ENCODE measurements around the gene DIPK1C.

DIPK1C gene

GRCh38 chr18:74392323-74392722 lies 64.8 kb downstream of the DIPK1C start:
- POLR2A ChIA-PET (ENCODE audit: low non-redundant PET) = no interaction called here
- H3K27ac ChIP-seq = no peak overlapping the region
- CTCF ChIA-PET = no interaction called here
- DNase-seq (ENCODE audit: low spot score) = no peak
- no peak for TF ChIP-seq CTCF (conservative IDR thresholded peaks at IDR 0.05; ENCODE audit: low read depth)

- no peak for TF ChIP-seq CTCF (conservative IDR thresholded peaks at IDR 0.05; ENCODE audit: low read depth)
Observed at GRCh38 chr18:74390900-74391299, 66.2 kb downstream of the DIPK1C start.

GRCh38 chr18:74389991-74390390 lies 67.1 kb downstream of the DIPK1C start:
- CTCF ChIA-PET = no interaction called here
- no peak for TF ChIP-seq CTCF (conservative IDR thresholded peaks at IDR 0.05; ENCODE audit: low read depth)
- POLR2A ChIA-PET (ENCODE audit: low non-redundant PET) = no interaction called here
- DNase-seq (ENCODE audit: low spot score) = no peak
- H3K27ac ChIP-seq = no peak overlapping the region

More at GRCh38 chr18:74390900-74391299, 66.2 kb downstream of the DIPK1C start:
- ChIA-PET CTCF (no interaction called here), POLR2A (ENCODE audit: low non-redundant PET) (no interaction called here)
- H3K27ac ChIP-seq = no peak overlapping the region
- no peak for DNase-seq (ENCODE audit: low spot score)

GRCh38 chr18:74389171-74389927 lies 67.8 kb downstream of the DIPK1C start:
- DNase-seq (ENCODE audit: low spot score) = no peak
- ChIA-PET POLR2A (ENCODE audit: low non-redundant PET) (no interaction called here), CTCF (no interaction called here)
- TF ChIP-seq CTCF (conservative IDR thresholded peaks at IDR 0.05; ENCODE audit: low read depth) = no peak
- H3K27ac ChIP-seq = no peak overlapping the region

GRCh38 chr18:74388227-74388626 lies 68.9 kb downstream of the DIPK1C start:
- no peak for TF ChIP-seq CTCF (conservative IDR thresholded peaks at IDR 0.05; ENCODE audit: low read depth)
- ChIA-PET CTCF (interaction anchor here (0.6 kb wide), 1 partner anchor 9 kb away, joined by 3 read pairs; no protein-coding TSS in a partner anchor), POLR2A (ENCODE audit: low non-redundant PET) (no interaction called here)
- DNase-seq (ENCODE audit: low spot score) = no peak
- no peak overlapping the region for H3K27ac ChIP-seq

GRCh38 chr18:74387383-74387782 lies 69.7 kb downstream of the DIPK1C start:
- no peak for TF ChIP-seq CTCF (conservative IDR thresholded peaks at IDR 0.05; ENCODE audit: low read depth)
- ChIA-PET CTCF (no interaction called here), POLR2A (ENCODE audit: low non-redundant PET) (no interaction called here)
- no peak for DNase-seq (ENCODE audit: low spot score)
- no peak overlapping the region for H3K27ac ChIP-seq
